Pancreas (tissue), 10 donors: ENCODE measurements around the gene GJD2. TPM values are rescaled to one million over a fixed set of nuclear protein-coding genes. Genes with fewer than 3 reads are reported as not detected.

ENCODE experiments used
- ATAC-seq, 4 donors: fragments of 200-7000 bp; cut with Tn5 transposase; one replicate each; pipeline versions ENCODE4 v1.8.0 to v1.9.1; 2020; ENCODE audit warnings: mild to moderate bottlenecking in 4 of 4, moderate library complexity in 4 of 4
- DNase-seq, 6 donors: peaks; one replicate each; pipeline ENCODE4 v3.0.0-alpha.2; 2020
- FAIRE-seq: peaks from 2 replicates; lab custom pipeline; 2012; peaks lifted over from hg19 to GRCh38; lab: Jason Lieb, UNC
- H3K27ac ChIP-seq, 4 donors: fragments of 200-600 bp; sonication (generic); 1 replicate in 3 of 4; 2 replicates in 1 of 4; pipeline versions ENCODE4 v1.5.0 to v1.8.0; 2020
- H3K27me3 ChIP-seq, 4 donors: fragments of 200-600 bp; one replicate each; pipeline ENCODE4 v1.8.0; 2021
- H3K36me3 ChIP-seq, 3 donors: fragments of 200-600 bp; sonication (generic) in 1 of 3; one replicate each; pipeline versions ENCODE4 v1.5.0 to v1.8.0; 2020 to 2021
- H3K4me1 ChIP-seq, 3 donors: fragments of 200-600 bp; one replicate each; pipeline ENCODE4 v1.8.0; 2021
- H3K4me3 ChIP-seq, 4 donors: fragments of 200-600 bp; sonication (generic) in 2 of 4; one replicate each; pipeline versions ENCODE4 v1.5.0 to v1.8.0; 2020 to 2021
- H3K9me3 ChIP-seq, 4 donors: fragments of 200-600 bp; one replicate each; pipeline ENCODE4 v1.8.0; 2021
- WGBS, 2 donors: extraction: QIAGEN DNeasy Blood & Tissue Kit; methylation state at CpG; one replicate each; pipeline ENCODE4 v1.1.7; 2013; 5-methylcytosine and 5-hydroxymethylcytosine counted together
- intact Hi-C, 3 donors: fragments of 100-400 bp; cut with DNase I; formaldehyde crosslinking; loops; one replicate each; pipeline versions ENCODE4 v1.11.1 to v1.14.2; 2022
- polyA plus RNA-seq, 2 donors: library from polyadenylated mRNA; stranded (reverse); fragments of 200-250 nt; gene quantifications; one replicate each; pipeline ENCODE4 v1.2.3, GENCODE V29; 2013
- total RNA-seq, 6 donors: library from RNA; stranded (reverse); fragmentation: NEBNext Ultra II Directional in 4 of 6; extraction: Animal tissue kit (Norgen Biotek cat#: 25700) in 4 of 6; gene quantifications; one replicate each; pipeline versions ENCODE4 v1.2.1 to v1.2.4, GENCODE V29; 2021 to 2023
- TF ChIP-seq, protein P1 (sequence below), 4 donors: fragments of 200-600 bp; sonication (generic) in 3 of 4; IDR thresholded peaks; one replicate each; pipeline versions ENCODE4 v1.5.0 to v1.8.0; 2021; ENCODE audit warnings: antibody characterized with exemption in 4 of 4
- donor health status: healthy with polysubstance abuse.
- donor health status: DM: no; HTN: no; CAD: no; lungs with moderate emphysema.
- donor health status: DM: no; HTN: no; CAD: no.
- donor health status: control.
- donor health status: control.
- donor health status: Bipolar disorder and iron deficiency.
- donor health status: DM: yes; HTN: yes; CAD: no.
- donor health status: DM: no; HTN: no; CAD: no.
- donor health status: DM: no; HTN: no; CAD: no.
- donor health status: DM: yes; HTN: yes; CAD: no.

The GJD2 gene
- total and polyA plus RNA-seq, 8 donors = 0.88 to 25.5 (median 3.0) TPM

DNA sequence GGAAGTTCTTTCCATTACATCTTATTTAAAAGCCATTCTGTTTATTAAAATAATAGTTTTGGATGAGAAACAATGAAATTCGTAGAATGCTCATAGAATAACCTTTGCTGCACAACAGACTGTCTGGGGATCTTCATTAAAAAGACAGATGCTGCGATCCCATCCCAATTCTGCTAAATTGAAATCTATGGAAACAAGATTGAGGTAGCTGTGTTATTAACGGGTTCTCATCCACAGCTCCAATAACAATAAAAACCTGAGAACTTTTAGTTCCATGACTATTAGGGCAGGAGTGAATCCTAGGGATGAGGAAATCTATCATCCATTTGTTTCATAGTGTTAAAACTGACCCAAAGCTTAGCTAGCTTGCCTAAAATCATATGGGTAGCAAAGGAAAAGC is 2.5 kb upstream of the GJD2 start:
- DNase-seq (no peak), FAIRE-seq (no peak), ATAC-seq (no peak)
- WGBS, 2 donors = 56 to 64% methylated on average over 3 of the region's 3 CpGs
- Histone ChIP-seq H3K27ac (no peak overlapping the region), H3K27me3 (peaks cover 0 to 24% (median 2%) of the 10 kb centered on the region in 4 donors), H3K4me1 (peaks cover 0 to 3% (median 0%) of the 10 kb centered on the region in 3 donors), H3K9me3 (no peaks in the 10 kb centered on the region), H3K36me3 (no peaks in the 10 kb centered on the region), H3K4me3 (no peak overlapping the region)
- TF ChIP-seq, protein P1, sequence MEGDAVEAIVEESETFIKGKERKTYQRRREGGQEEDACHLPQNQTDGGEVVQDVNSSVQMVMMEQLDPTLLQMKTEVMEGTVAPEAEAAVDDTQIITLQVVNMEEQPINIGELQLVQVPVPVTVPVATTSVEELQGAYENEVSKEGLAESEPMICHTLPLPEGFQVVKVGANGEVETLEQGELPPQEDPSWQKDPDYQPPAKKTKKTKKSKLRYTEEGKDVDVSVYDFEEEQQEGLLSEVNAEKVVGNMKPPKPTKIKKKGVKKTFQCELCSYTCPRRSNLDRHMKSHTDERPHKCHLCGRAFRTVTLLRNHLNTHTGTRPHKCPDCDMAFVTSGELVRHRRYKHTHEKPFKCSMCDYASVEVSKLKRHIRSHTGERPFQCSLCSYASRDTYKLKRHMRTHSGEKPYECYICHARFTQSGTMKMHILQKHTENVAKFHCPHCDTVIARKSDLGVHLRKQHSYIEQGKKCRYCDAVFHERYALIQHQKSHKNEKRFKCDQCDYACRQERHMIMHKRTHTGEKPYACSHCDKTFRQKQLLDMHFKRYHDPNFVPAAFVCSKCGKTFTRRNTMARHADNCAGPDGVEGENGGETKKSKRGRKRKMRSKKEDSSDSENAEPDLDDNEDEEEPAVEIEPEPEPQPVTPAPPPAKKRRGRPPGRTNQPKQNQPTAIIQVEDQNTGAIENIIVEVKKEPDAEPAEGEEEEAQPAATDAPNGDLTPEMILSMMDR (IDR thresholded peaks at IDR 0.05) = no peak
- intact Hi-C loops = no loop called here

DNA sequence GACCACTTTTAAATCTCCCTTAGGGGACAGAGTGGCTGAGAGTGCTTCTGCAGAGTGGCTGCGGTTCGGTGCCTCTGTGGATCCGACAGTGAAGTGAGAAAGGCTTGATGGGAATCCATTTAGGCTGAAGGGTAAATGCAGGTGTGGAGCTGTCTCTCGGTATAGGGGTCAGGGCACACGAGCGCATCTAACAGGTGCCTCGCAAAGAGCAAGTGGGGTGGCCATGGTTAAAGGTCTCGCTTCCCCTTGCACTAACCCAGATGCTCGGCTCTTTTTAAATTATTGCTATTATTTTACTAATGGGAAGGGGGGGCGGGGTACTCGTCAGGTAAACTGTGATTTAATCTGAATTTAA is 598 bp upstream of the GJD2 start:
- intact Hi-C loops = no loop called here
- DNase-seq = no peak
- no peak overlapping the region for H3K27ac ChIP-seq
- TF ChIP-seq, protein P1 (IDR thresholded peaks at IDR 0.05) = no peak
- no peak for FAIRE-seq
- peaks cover 0 to 3% (median 0%) of the 10 kb centered on the region in 3 donors for H3K4me1 ChIP-seq
- peaks cover 0 to 24% (median 3%) of the 10 kb centered on the region in 4 donors for H3K27me3 ChIP-seq
- no peaks in the 10 kb centered on the region for H3K9me3 ChIP-seq
- 6 to 8% methylated on average over 11 of the region's 11 CpGs for WGBS, 2 donors
- H3K36me3 ChIP-seq = no peaks in the 10 kb centered on the region
- peak in 2 of 4 donors; percentile 25 to 29 for ATAC-seq
- peak overlapping the region in 1 of 4 donors; percentile 46 for H3K4me3 ChIP-seq

DNA sequence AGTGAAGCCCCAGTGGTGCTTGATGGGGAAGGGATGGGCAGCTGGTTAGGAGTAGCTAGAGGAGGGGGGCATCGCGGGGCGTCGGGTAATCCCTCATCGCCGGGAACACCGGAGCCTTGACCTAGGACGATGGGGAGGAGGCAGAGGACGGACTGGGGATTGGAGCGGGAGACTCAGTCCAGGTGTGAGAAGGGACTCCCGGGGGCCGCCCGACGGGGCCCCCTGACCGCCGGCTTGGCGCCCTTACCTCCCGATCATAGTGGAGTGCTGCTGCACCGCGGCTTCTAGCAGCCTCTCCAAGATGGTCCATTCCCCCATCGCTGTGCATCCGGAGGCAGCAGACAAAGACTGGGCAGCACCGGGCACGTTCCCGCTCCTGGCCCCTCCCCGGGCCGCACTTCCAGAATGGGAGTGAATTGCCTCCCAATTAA is 612 bp downstream of the GJD2 start:
- intact Hi-C loops = no loop called here

DNA sequence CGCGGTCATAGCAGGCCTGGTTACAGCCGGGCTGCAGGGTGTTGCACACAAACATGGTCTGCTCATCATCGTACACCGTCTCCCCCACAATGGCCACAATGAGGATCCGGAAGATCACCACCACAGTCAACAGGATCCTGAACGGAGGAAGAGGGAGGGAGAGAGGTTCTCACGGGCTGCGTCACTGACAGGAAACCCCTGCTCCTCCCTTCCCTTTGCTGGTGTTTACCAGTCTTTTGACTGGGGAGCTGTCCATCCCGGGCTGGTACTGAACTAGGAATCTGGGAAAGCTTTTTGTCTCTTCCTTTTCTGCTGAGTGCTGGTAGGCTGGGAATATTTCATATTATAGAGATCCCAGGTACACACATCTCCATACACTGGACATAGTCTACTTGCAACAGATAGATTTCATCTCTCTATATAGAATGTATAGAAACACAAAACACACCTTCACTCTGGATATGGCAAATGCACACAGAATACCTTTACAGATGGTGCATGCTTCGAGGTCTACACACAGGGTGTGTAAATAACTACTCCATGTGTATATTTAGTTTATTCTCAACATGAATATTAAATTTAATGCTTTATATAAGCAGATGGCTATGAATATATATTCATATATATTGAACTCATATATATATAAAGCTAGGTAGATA is 1.4 kb downstream of the GJD2 start:
- peak overlapping the region in 1 of 4 donors; percentile 46 for H3K4me3 ChIP-seq
- peaks cover 0 to 24% (median 3%) of the 10 kb centered on the region in 4 donors for H3K27me3 ChIP-seq
- DNase-seq (peak in 3 of 6 donors; percentile 6 to 43 (median 21)), ATAC-seq (peak in 3 of 4 donors; percentile 63 to 88 (median 65)), FAIRE-seq (no peak)
- peaks cover 0 to 3% (median 0%) of the 10 kb centered on the region in 3 donors for H3K4me1 ChIP-seq
- TF ChIP-seq, protein P1 (IDR thresholded peaks at IDR 0.05) = no peak
- H3K27ac ChIP-seq = no peak overlapping the region
- H3K9me3 ChIP-seq = no peaks in the 10 kb centered on the region
- H3K36me3 ChIP-seq = no peaks in the 10 kb centered on the region
- 27 to 30% methylated on average over 11 of the region's 11 CpGs for WGBS, 2 donors
- intact Hi-C loops = no loop called here

More for the DNA sequence above, 612 bp downstream of the GJD2 start:
- H3K4me1 ChIP-seq = peaks cover 0 to 3% (median 0%) of the 10 kb centered on the region in 3 donors
- no peaks in the 10 kb centered on the region for H3K9me3 ChIP-seq
- peak overlapping the region in 1 of 4 donors; percentile 46 for H3K4me3 ChIP-seq
- H3K27me3 ChIP-seq = peaks cover 0 to 24% (median 3%) of the 10 kb centered on the region in 4 donors
- TF ChIP-seq, protein P1 (IDR thresholded peaks at IDR 0.05) = no peak
- peak in 2 of 6 donors; percentile 38 to 55 for DNase-seq
- peak overlapping the region in 1 of 4 donors; percentile 5 for H3K27ac ChIP-seq
- peak in 2 of 4 donors; percentile 27 to 37 for ATAC-seq
- WGBS, 2 donors = 4 to 7% methylated on average over 27 of the region's 27 CpGs
- FAIRE-seq = no peak
- H3K36me3 ChIP-seq = no peaks in the 10 kb centered on the region

DNA sequence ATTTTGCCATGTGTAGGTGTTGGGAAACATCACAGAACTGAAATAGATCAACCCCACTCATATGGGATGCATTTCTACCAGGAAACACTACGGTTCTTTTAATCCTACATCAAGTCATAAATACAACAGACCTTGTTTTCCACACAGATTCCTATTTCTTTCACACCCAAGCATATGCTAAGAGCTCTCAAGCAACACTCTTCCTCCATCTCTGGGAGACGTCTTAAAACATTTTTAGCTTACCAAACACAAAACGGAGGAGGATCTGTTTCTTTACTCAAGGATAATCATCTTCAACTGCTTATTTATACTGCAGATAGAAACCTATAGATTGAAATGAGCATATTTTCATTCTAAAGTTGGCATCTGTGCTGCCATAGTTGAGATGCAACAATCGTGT is 5.1 kb downstream of the GJD2 start:
- Histone ChIP-seq H3K27ac (no peak overlapping the region), H3K4me1 (peaks cover 0 to under 1% (median 0%) of the 10 kb centered on the region in 3 donors), H3K4me3 (no peak overlapping the region), H3K27me3 (peaks cover 0 to 10% (median 3%) of the 10 kb centered on the region in 4 donors), H3K36me3 (no peaks in the 10 kb centered on the region), H3K9me3 (no peaks in the 10 kb centered on the region)
- 47 to 66% methylated on average over 4 of the region's 4 CpGs for WGBS, 2 donors
- intact Hi-C loops = no loop called here
- TF ChIP-seq, protein P1 (IDR thresholded peaks at IDR 0.05) = no peak
- ATAC-seq = no peak
- no peak for FAIRE-seq
- no peak for DNase-seq
